HG03097 (cell line): ENCODE results near the gene NOL9.
"Not testable (repeated sequence)": the region's sequence is repeated elsewhere in the genome, so short reads cannot be mapped to it uniquely, and the experiment has no call there.

Experiments
- ATAC-seq: cut with Tn5 transposase; IDR thresholded peaks from one replicate; pipeline ENCODE4 v1.9.1; 2021; ENCODE audit not compliant: unreplicated experiment, low FRiP score

Gene NOL9

DNA sequence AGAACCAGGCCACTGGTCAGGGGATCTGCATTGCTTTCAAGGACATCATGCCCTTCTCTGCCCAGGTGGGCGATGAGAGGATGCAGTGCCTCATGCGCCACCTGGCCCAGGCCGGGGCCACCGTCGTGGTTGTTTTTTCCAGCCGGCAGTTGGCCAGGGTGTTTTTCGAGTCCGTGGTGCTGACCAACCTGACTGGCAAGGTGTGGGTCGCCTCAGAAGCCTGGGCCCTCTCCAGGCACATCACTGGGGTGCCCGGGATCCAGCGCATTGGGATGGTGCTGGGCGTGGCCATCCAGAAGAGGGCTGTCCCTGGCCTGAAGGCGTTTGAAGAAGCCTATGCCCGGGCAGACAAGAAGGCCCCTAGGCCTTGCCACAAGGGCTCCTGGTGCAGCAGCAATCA lies 20.5 kb upstream of the NOL9 start:
- ATAC-seq = no peak

DNA sequence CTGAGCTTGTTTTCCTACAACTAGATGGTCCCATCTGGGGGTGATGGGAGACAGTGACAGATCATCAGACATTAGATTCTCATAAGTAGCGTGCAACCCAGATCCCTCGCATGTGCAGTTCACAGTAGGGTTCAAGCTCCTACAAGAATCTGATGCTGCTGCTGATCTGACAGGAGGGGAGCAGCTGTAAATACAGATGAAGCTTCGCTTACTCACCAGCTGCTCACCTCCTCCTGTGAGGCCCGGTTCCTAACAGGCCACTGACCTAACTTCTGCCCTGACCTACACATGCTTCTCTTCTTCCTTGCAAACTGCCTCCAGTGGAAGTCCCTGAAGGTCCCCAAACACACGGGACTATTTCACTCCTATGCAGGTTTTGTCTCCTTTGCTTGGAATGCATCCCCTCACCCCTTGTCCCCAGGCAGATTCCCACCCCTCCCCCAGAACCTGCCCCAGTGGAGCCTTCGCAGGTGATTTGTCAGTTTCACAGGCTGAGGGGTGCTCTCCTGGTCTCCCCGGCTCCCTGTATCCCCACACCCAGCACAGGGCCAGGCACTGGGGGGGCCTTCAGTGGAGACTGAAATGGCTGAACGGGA lies 19.8 kb upstream of the NOL9 start:
- no peak for ATAC-seq

DNA sequence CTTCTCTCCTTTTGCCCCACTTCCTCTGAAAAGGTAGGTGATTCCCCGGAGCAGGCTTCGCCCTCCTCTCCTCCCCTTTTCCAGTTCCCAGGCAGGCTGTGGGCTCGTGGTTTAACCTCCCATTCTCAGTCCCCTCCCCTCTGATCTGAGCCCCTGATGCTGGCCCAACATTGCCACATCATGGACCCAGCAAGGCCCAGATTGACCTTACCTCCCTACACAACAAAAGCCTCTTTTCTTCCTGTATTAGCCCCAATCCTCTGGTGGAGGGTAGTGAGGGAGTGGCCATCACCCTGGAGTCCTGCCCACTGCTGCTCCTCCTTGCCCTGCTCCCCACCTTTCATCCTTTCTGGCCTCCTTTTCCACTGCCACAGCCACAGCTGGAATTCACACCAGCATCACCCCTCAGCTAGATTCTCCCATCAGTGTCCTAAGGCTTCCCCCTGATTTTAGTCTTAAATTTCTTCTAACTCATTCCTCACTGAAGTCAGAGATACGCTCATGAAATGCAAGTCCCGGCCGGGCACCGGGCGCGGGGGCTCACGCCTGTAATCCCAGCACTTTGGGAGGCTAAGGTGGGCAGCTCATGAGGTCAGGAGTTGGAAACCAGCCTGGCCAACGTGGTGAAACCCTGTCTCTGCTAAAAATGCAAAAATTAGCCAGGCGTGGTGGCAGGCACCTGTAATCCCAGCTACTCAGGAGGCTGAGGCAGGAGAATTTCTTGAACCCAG lies 18.5 kb upstream of the NOL9 start:
- ATAC-seq = no peak

DNA sequence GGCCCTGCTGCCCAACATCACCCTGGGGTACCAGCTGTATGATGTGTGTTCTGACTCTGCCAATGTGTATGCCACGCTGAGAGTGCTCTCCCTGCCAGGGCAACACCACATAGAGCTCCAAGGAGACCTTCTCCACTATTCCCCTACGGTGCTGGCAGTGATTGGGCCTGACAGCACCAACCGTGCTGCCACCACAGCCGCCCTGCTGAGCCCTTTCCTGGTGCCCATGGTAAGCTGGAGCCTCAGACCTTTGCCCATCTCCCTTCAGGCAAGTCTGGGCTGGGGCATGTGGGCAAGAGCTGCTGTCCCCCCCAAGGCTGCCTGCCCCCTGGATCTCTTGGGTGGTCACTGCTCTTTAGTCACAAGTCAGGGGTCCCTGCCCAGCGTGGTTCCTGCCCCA lies 16.7 kb upstream of the NOL9 start:
- no peak for ATAC-seq

DNA sequence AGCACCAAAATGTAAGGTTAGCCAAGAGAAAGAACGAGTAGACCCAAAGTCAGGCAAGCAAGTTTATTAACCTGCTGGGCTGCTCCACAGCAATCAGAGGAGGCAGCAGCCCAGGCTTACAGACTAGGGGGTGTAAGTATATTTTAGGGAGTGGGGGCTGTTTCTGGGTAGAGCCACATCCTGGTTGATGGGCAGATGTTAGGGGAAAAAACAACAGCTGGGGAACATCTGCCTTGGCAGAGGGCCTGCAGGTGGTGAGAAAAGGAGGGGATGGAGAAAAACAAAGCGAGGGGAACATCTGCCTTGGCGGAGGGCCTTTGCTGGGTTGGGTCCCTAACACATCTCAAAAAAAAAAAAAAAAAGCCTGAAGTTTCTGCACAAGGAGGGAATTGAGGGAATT lies 15.8 kb upstream of the NOL9 start:
- ATAC-seq = no peak

DNA sequence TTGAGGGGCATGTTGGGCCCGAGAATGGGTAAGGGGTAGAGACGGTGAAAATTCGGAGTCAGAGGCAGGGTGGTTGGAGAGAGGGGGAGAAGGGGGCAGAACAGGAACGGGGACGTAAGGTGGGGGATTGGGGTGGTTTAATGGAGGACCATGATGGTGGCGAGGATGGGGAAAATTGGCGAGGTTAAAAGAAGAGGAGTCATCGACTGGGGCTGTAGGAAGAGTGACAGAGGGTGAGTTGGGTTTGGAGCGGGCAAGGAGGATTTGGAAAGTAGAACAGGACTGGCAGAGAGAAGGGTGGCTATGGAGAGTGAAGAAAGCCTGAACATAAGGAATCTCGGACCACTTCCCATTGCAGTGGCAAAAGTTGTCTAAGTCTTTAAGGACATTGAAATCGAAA lies 14.7 kb upstream of the NOL9 start:
- no peak for ATAC-seq

DNA sequence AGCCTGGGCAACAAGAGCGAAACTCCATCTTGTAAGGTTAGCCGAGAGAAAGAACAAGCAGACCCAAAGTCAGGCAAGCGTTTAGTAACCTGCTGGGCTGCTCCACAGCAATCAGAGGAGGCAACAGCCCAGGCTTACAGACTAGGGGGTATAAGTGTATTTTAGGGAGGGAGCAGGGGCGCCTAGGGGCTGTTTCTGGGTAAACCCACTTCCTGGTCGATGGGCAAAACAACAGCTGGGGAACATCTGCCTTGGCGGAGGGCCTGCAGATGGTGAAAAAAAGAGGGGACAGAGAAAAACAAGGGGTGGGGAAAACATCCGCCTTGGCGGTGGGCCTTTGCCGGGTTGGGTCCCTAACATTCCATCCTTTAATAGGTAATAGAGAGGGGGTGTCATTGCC lies 6.0 kb upstream of the NOL9 start:
- ATAC-seq = no peak

DNA sequence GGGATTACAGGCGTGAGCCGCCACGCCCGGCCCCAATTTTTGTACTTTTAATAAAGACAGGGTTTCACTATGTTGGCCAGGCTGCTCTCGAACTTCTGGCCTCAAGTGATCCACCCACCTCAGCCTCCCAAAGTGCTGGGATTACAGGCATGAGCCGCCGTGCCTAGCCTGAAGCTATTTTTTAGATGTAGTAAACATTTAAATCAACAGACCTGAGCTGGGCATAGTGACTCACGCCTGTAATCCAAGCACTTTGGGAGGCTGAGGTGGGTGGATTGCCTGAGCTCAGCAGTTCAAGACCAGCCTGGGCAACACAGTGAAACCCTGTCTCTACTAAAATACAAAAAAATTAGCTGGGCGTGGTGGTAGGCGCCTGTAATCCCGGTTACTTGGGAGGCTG lies 4.8 kb upstream of the NOL9 start:
- ATAC-seq = not testable (repeated sequence)

DNA sequence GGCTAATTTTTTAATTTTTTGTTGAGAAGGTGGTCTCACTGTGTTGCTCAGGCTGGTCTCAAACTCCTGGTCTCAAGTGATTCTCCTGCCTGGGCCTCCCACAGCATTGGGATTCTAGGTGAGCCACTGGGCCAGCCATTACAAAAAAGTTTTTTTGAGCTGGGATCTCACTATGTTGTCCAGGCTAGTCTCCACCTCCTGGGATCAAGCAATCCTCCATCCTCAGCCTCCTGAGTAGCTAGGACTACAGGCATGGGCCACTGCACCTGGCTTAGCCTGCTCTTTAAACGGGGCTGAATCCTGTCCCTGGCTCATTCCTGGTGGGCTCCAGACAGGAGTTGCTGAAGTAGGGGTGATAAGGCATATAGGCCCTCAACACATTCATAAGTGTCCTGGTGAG lies 3.3 kb upstream of the NOL9 start:
- ATAC-seq = no peak

DNA sequence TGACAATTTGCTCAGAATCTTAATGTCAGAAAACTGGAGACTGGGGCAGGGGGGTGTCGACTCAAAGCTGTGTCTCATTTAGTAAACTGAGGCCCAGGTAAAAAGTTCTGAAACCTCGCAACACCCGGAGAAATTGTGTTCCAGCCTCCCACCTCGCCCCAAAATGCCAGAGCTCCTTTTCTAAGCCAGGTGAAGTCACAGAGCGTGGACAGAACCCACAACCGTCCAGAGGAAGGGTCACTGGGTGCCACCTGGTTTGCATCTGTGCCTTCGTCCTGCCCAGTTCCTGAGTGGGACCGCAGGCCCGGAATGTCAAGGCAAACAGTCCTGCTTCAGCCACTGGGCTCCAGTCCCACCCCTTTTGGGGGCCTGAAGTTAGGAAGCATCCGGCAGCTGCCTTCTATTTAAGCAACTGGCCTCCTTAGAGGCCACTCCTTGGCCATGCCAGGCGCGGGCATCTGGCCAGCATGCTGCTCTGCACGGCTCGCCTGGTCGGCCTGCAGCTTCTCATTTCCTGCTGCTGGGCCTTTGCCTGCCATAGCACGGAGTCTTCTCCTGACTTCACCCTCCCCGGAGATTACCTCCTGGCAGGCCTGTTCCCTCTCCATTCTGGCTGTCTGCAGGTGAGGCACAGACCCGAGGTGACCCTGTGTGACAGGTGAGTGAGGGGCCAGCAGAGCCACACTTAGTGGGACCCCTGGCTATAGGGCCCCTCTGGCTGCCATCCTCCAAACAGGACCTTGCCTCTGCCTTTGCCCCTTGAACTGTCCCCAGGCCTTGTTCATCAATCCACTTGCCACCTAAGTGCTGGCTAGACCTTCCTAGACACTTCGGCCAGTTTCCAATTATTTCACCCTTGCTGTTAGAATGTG lies 830 bp upstream of the NOL9 start, which contains the start of gene TAS1R1:
Gene TAS1R1 (plus strand): TSS at position 401 of the 872 bp plus-strand sequence. CDS start 67 bp downstream, at position 468.
- ATAC-seq = no peak

DNA sequence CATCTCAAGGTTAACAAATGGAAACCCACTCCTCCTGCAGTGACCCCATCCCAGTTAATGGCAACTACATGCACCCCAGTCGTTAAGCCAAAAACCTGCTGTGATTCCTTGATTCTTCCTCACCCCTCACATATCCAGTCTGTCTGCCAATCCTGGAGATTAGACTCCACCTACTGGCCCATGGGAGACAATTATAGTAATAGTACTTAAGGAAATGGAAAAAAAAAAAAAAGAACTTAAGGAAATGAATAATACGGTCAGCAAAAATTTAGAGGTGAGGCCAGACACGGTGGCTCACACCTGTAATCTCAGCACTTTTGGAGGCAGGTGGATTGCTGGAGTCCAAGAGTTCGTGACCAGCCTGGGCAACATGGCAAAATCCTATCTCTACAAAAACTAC lies 7.0 kb downstream of the NOL9 start:
- ATAC-seq = no peak

DNA sequence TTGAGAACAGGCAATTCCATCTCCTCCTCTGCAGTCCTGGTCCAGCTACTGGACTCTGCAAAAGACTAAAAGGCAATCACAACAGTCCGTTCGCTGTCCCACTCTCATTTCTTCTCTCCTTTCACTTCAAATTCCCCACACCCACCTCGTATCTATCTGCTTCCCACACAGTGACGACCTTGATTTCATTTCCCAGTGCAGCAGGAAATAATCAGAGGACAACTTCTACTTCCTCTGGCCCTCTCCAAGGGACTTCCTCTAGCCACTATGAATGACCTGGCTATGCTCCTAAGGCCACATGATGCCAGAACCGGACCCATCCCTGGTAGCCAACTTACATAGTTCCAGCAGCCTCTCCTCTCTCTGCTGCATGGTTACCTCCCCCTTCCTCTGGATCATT lies 8.0 kb downstream of the NOL9 start:
- no peak for ATAC-seq

DNA sequence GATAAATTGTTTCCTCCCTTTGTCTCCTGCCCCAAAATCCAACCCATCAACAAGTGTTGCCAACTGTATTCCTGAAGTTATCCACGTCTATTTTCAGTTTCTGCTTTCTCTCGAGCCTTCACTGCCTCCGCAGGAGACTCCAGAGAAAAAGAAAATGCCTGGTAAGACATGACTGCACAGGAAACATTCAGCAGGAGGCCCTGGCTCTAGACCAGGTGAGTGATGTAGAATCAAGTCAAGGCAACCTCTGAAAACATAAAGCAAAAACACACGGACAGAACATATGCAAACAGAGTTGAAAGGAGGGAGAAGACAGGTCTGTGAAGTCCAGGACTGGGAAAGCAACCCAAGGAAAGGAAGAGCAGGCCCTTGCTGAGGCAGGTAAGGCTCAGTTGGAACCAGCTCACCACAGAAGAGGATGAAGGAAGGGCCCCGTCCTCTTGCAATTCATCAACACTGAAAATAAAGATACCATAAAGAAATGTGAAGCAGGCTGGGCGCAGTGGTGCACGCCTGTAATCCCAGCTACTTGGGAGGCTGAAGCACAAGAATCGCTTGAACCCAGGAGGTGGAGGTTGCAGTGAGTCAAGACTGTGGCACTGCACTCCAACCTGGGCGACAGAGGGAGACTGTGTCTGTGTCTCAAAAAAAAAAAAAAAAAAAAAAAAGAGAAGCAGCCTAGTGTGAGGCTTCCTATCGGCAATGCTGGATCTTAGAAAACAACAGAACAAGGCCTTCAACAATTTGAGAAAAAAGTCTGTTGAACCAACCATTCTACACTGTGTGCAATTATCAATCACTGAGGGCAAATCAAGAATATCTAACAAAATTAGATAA lies 8.8 kb downstream of the NOL9 start:
- ATAC-seq = no peak

DNA sequence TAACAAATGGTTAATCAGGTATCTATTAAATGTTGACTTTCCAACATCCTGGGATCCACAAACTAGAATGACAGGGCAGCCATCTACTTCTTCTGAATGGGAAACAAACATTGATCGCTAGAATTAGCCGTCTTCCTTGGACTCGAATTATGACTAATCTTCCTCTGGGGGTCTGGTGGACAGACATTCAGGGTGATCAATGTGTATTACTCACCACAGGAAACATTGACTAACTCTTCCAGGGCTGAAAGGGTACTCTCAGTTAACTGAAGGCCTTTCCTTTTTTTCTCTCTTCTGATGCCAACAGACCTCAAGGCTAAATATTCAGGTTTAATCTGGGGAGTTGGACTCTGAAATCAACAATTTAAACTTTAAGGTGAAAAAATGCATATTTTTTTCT lies 9.5 kb downstream of the NOL9 start:
- no peak for ATAC-seq

DNA sequence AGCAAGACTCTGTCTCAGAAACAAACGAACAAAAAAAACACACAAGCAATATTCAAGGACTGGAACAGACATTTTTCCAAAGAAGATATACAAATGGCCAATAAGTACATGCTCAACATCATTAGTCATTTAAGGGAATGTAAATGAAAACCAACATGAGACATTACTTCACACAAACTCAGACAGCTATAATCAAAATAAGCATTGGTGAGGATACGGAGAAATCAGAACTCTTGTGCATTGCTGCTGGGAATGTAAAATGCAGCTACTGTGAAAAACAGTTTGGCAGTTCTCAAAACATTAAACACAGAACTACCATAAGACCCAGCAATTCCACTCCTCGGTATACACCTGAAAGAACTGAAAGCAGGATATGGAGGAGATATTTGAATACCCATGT lies 15.4 kb downstream of the NOL9 start:
- ATAC-seq = no peak

DNA sequence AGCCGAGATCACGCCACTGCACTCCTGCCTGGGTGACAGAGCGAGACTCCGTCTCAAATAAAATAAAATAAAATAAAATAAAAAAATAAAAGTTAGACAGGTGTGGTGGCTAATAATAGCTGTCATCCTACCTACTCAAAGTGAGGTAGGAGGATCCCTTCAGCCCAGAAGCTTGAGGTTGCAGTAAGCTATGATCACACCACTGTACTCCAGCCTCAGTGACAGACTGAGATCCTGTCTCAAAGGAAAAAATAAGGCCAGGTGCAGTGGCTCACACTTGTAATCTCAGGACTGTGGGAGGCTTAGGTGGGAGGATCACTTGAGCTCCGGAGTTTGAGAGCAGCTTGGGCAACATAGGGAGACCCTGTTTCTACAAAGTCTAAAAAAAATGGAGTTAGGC lies 18.0 kb downstream of the NOL9 start:
- no peak for ATAC-seq

DNA sequence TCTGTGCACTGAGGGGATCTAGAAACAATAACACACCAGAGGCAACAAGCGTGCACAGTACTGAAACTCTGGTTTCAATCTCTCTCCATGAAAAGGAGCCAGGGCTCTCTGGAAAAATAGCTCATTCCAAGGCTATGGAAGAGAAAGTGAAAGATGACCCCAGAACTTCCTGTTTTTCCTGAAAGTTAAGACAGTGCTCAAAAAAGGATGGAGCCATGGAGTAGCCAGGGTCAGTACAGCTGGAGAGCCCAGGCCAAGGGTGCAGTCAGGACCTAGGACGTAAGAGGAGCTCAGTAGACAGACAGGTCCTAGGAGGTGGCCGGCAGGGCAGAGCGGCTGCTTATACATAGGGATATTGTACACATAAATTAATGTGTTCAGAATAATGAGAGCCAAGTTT lies 19.1 kb downstream of the NOL9 start:
- ATAC-seq = no peak

DNA sequence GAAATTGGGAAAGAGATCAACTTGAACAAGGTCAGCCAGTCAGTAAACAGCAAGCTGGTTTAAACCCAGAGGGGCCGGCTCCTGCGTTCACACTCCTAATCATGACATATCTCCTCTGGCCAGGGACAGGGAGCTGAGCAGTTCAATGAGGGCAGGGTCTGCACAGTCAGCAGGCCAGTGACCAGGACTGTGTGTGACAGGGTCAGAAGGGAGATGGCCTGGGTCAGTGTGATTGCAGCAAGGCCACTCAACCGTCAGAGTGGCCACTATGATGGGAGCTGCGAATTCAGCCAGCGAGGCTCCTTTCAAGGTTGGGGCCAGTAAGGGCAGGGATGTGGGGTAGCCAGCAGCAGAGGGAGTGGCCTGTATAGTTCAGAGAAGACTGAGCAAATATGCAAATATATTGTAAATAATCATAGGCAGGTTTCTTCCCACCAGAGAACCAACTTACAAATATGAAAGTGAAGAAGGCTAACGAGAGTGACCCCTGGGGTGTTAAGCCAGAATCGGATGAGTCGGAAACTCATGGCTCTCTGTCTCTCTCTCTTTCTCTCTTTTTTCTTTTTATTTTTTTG lies 20.0 kb downstream of the NOL9 start:
- ATAC-seq = no peak

DNA sequence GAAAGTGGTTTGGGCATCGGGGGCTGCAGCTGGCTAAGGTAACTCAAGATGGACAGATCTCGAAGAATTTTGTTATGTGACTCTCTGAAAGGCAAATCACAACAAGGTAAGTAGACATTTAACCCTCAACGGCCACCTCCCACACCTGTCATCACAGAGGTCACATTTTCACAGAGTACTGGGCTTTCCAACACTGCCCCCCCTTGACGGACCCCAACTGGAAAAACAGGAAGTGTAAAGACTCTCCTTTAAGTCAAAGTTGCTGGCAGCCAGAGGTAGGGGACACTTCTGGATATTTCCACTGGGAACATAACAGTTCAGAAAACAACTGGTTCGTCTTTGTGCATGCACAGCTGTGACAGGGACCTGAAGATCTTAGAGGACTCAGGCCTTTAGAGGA lies 22.3 kb downstream of the NOL9 start:
- no peak for ATAC-seq

DNA sequence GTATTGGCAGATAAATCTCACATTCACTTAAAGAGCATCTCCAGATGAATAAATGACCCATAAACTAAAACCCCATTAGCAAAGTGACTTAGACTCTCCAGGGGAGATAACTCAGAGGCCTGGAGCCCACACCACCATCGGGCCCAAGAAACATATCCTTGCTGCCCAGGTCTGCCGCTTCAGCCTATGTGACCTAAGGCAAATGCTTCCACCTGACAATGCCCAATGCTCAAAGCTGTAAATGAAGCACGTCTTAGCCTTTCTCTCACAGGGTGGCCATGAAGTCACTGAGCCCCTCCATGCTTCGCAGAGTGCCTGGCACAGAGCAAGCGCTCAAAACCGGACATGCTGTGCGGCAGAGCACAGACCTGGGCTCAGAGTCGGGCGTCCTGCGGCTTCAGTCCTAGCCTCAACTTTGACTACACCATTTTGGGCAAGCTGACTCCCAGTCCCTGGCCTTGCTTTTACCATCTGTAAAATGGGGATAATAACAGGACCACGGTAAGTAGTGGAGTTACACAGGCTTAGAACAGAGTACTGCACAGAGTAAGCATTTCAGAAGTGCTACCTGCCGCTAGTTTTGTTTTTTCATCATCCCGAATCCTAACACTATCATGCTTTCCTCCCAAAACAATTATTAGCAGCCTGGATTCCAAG lies 23.7 kb downstream of the NOL9 start:
- no peak for ATAC-seq
